ENCODE results near the gene HERC5. TPM values are rescaled to one million over a fixed set of nuclear protein-coding genes. Genes with fewer than 3 reads are reported as not detected.
"Not testable (repeated sequence)": the region's sequence is repeated elsewhere in the genome, so short reads cannot be mapped to it uniquely, and the experiment has no call there.

HERC5 gene
- total RNA-seq, 1 experiment from 2014 or later = 17.2 TPM

DNA sequence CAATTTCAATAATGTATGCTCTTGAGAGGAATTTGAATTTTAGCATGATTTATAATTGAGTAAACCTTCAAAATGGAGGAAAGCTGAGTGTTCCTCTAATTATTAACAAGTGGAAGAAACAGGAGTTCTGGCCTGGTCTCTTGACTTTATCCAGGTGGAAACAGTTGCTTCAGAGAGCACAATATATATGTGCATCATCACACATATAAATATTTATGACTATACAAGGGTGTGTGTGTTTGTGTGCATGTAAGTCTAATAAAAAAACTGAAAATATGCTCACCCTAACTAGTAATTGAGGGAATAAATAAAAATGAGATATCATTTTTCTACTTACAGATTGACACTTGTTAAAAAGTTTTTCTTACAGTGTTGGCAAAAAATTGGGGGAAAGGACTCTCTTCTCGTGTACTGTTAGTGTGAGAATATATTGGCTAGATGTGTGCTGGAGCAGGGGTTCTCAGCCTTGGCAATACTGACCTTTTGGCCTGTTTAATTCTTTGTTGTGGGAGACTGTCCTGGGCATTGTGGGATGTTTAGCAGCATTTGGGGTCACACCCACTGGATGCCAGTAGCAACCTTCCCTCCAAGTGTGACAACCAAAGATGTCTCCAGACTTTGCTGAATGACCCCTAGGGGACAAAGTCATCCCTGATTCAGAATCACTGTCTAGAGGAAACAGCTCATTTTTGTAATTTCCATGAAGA lies 20.8 kb upstream of the HERC5 start:
- no peak overlapping the region for H2AK5ac ChIP-seq (ENCODE audit: insufficient read length, low read length)
- H3K4me1 ChIP-seq (ENCODE audit: insufficient read depth, low read length) = no peaks in the 10 kb centered on the region
- no CpG with 5 or more reads among the region's 1 CpG for WGBS (ENCODE audit: extremely low coverage, insufficient read length, low lambda C conversion rate)
- no peak overlapping the region for H2BK120ac ChIP-seq (ENCODE audit: low read depth, low read length, poor library complexity, severe bottlenecking)
- H3K4me3 Mint-ChIP-seq = no peak overlapping the region
- H3K23ac ChIP-seq (ENCODE audit: insufficient read length, low read depth, low read length) = no peak overlapping the region
- H3K4me1 Mint-ChIP-seq = peaks cover 14 to 20% of the 10 kb centered on the region in 2 experiments
- H3K4me2 ChIP-seq (ENCODE audit: insufficient read depth, insufficient read length, low read length) = no peak overlapping the region
- no peak overlapping the region for H4K5ac ChIP-seq (ENCODE audit: insufficient read length, low read depth, low read length)
- H3K9me3 ChIP-seq (ENCODE audit: control insufficient read depth, low read depth, low read length) = no peaks in the 10 kb centered on the region
- no peak overlapping the region for H2BK15ac ChIP-seq (ENCODE audit: low read depth, low read length)
- H3K27me3 ChIP-seq (ENCODE audit: insufficient read depth, low read length) = no peaks in the 10 kb centered on the region
- TF ChIP-seq, protein P1, sequence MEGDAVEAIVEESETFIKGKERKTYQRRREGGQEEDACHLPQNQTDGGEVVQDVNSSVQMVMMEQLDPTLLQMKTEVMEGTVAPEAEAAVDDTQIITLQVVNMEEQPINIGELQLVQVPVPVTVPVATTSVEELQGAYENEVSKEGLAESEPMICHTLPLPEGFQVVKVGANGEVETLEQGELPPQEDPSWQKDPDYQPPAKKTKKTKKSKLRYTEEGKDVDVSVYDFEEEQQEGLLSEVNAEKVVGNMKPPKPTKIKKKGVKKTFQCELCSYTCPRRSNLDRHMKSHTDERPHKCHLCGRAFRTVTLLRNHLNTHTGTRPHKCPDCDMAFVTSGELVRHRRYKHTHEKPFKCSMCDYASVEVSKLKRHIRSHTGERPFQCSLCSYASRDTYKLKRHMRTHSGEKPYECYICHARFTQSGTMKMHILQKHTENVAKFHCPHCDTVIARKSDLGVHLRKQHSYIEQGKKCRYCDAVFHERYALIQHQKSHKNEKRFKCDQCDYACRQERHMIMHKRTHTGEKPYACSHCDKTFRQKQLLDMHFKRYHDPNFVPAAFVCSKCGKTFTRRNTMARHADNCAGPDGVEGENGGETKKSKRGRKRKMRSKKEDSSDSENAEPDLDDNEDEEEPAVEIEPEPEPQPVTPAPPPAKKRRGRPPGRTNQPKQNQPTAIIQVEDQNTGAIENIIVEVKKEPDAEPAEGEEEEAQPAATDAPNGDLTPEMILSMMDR (conservative IDR thresholded peaks at IDR 0.05) = no peak
- no peak overlapping the region for H3K56ac ChIP-seq (ENCODE audit: insufficient read length, low read depth, low read length)
- no peak overlapping the region for H4K8ac ChIP-seq (replicated peaks; ENCODE audit: insufficient read length, low read depth, low read length)
- no peak overlapping the region for H3K14ac ChIP-seq (ENCODE audit: insufficient read depth, low read length)
- no peak overlapping the region for H2BK20ac ChIP-seq (ENCODE audit: low read depth, low read length, poor library complexity, severe bottlenecking)
- no peaks in the 10 kb centered on the region for H4K20me1 ChIP-seq (ENCODE audit: control insufficient read depth, insufficient read depth, insufficient read length)
- H3K27ac ChIP-seq (ENCODE audit: insufficient read length, low read depth, low read length) = no peak overlapping the region
- H4K91ac ChIP-seq (ENCODE audit: insufficient read length, low read depth, low read length) = no peak overlapping the region
- no peak overlapping the region for H2BK5ac ChIP-seq (ENCODE audit: insufficient read length, low read length)
- H3K36me3 Mint-ChIP-seq (ENCODE audit: insufficient read depth in 1 of 3, low read depth in 3 of 3) = peaks cover 0 to 19% (median 8%) of the 10 kb centered on the region in 3 experiments; a peak in 5 of 7 replicates
- H3K23me2 ChIP-seq (ENCODE audit: insufficient read length, low read depth, low read length, poor library complexity, severe bottlenecking) = no peaks in the 10 kb centered on the region
- H3T11ph ChIP-seq (ENCODE audit: low read length) = no peak overlapping the region
- DNase-seq = no peak
- no peak overlapping the region for H2AFZ ChIP-seq (ENCODE audit: low read length)
- H3K9me3 Mint-ChIP-seq = peaks cover 6 to 7% of the 10 kb centered on the region in 2 experiments; a peak in 3 of 5 replicates
- H2BK12ac ChIP-seq (ENCODE audit: insufficient read length, low read depth, low read length) = no peak overlapping the region
- H3K9ac ChIP-seq (ENCODE audit: extremely low read depth, insufficient read length, low read length) = no peak overlapping the region
- no peak overlapping the region for H3K27ac Mint-ChIP-seq
- H3K79me2 ChIP-seq (ENCODE audit: insufficient read depth, low read length) = no peaks in the 10 kb centered on the region
- no peak overlapping the region for H3K4ac ChIP-seq (ENCODE audit: low read depth, low read length)
- no peaks in the 10 kb centered on the region for H3K79me1 ChIP-seq (ENCODE audit: insufficient read depth, low read depth, low read length, poor library complexity, severe bottlenecking)
- no peaks in the 10 kb centered on the region for H3K27me3 Mint-ChIP-seq (ENCODE audit: low read depth)
- no peak overlapping the region for H3K18ac ChIP-seq (ENCODE audit: insufficient read length, low read depth, low read length)

DNA sequence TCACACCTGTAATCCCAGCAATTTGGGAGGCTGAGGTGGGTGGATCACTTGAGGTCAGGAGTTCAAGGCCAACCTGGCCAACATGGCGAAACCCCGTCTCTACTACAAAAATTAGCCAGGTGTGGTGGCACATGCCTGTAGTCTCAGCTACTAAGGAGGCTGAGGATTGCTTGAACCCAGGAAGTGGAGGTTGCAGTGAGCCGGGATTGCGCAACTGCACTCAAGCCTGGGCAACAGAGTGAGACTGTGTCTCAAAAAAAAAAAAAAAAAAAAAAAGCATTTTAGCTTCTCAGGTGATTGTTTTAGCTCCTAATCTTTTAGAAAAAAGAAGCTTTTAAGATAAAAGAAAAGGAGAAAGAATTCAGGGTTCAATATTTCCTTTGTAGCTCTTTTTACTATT lies 19.0 kb upstream of the HERC5 start:
- H2BK120ac ChIP-seq (ENCODE audit: low read depth, low read length, poor library complexity, severe bottlenecking); H2BK20ac ChIP-seq (ENCODE audit: low read depth, low read length, poor library complexity, severe bottlenecking); H3K4me2 ChIP-seq (ENCODE audit: insufficient read depth, insufficient read length, low read length); H2BK12ac ChIP-seq (ENCODE audit: insufficient read length, low read depth, low read length); H4K5ac ChIP-seq (ENCODE audit: insufficient read length, low read depth, low read length); H3K56ac ChIP-seq (ENCODE audit: insufficient read length, low read depth, low read length); H3K9ac ChIP-seq (ENCODE audit: extremely low read depth, insufficient read length, low read length); H2BK15ac ChIP-seq (ENCODE audit: low read depth, low read length); H3K4me3 Mint-ChIP-seq; H3K27me3 ChIP-seq (ENCODE audit: insufficient read depth, low read length); H2AFZ ChIP-seq (ENCODE audit: low read length); H3K79me2 ChIP-seq (ENCODE audit: insufficient read depth, low read length); H3K23me2 ChIP-seq (ENCODE audit: insufficient read length, low read depth, low read length, poor library complexity, severe bottlenecking); H3K27ac Mint-ChIP-seq; H4K20me1 ChIP-seq (ENCODE audit: control insufficient read depth, insufficient read depth, insufficient read length); H3K79me1 ChIP-seq (ENCODE audit: insufficient read depth, low read depth, low read length, poor library complexity, severe bottlenecking); H2AK5ac ChIP-seq (ENCODE audit: insufficient read length, low read length); H3K23ac ChIP-seq (ENCODE audit: insufficient read length, low read depth, low read length); H3K27me3 Mint-ChIP-seq (ENCODE audit: low read depth); H3K27ac ChIP-seq (ENCODE audit: insufficient read length, low read depth, low read length); H3T11ph ChIP-seq (ENCODE audit: low read length); H2BK5ac ChIP-seq (ENCODE audit: insufficient read length, low read length); H3K14ac ChIP-seq (ENCODE audit: insufficient read depth, low read length); H3K9me3 ChIP-seq (ENCODE audit: control insufficient read depth, low read depth, low read length); H3K4me1 ChIP-seq (ENCODE audit: insufficient read depth, low read length); DNase-seq; H3K4ac ChIP-seq (ENCODE audit: low read depth, low read length); H3K18ac ChIP-seq (ENCODE audit: insufficient read length, low read depth, low read length); H4K91ac ChIP-seq (ENCODE audit: insufficient read length, low read depth, low read length); H4K8ac ChIP-seq (replicated peaks; ENCODE audit: insufficient read length, low read depth, low read length): not testable (repeated sequence)
- peaks cover 14 to 20% of the 10 kb centered on the region in 2 experiments for H3K4me1 Mint-ChIP-seq
- no CpG with 5 or more reads among the region's 4 CpGs for WGBS (ENCODE audit: extremely low coverage, insufficient read length, low lambda C conversion rate)
- peaks cover 6 to 27% (median 16%) of the 10 kb centered on the region in 3 experiments for H3K36me3 Mint-ChIP-seq (ENCODE audit: insufficient read depth in 1 of 3, low read depth in 3 of 3)
- peaks cover 7 to 12% of the 10 kb centered on the region in 2 experiments; a peak in 4 of 5 replicates for H3K9me3 Mint-ChIP-seq
